Glutamatergic neuron (in vitro differentiated cells): ENCODE results near the gene HNRNPL. TPM values are rescaled to one million over a fixed set of nuclear protein-coding genes. Genes with fewer than 3 reads are reported as not detected.

Source experiments
- DNase-seq: peaks from one replicate; pipeline ENCODE4 v3.0.0; 2022
- H3K27ac Mint-ChIP-seq: one replicate; pipeline ENCODE4 v1.8.0; 2020; ENCODE audit warnings: mild to moderate bottlenecking, mixed read lengths, inconsistent platforms; ENCODE audit not compliant: unreplicated experiment
- H3K27me3 Mint-ChIP-seq: one replicate; pipeline ENCODE4 v1.8.0; 2020; ENCODE audit warnings: mild to moderate bottlenecking, moderate library complexity, mixed read lengths, inconsistent platforms; ENCODE audit not compliant: unreplicated experiment
- H3K36me3 Mint-ChIP-seq: one replicate; pipeline ENCODE4 v1.8.0; 2020; ENCODE audit warnings: mild to moderate bottlenecking, mixed read lengths, inconsistent platforms; ENCODE audit not compliant: unreplicated experiment
- H3K4me1 Mint-ChIP-seq: one replicate; pipeline ENCODE4 v1.8.0; 2020; ENCODE audit warnings: mild to moderate bottlenecking, low read depth, mixed read lengths, inconsistent platforms; ENCODE audit not compliant: unreplicated experiment
- H3K4me3 Mint-ChIP-seq: one replicate; pipeline ENCODE4 v1.8.0; 2020; ENCODE audit warnings: mild to moderate bottlenecking, mixed read lengths, inconsistent platforms; ENCODE audit not compliant: unreplicated experiment
- H3K9me3 Mint-ChIP-seq: one replicate; pipeline ENCODE4 v1.8.0; 2020; ENCODE audit warnings: mild to moderate bottlenecking, moderate library complexity, mixed read lengths, inconsistent platforms; ENCODE audit not compliant: unreplicated experiment
- total RNA-seq: library from RNA; stranded (reverse); fragmentation: NEBNext Ultra II Directional; extraction: Animal tissue kit (Norgen Biotek cat#: 25700); gene quantifications from one replicate; pipeline ENCODE4 v1.2.1, GENCODE V29; 2021; ENCODE audit not compliant: unreplicated experiment
- TF ChIP-seq, protein P1 (sequence below): fragments of 200-600 bp; sonication (generic); IDR thresholded peaks from one replicate; pipeline ENCODE4 v1.5.0; 2021; ENCODE audit not compliant: partially characterized antibody, unreplicated experiment

Gene HNRNPL
- total RNA-seq, 1 donor from 2014 or later = 371 TPM

DNA sequence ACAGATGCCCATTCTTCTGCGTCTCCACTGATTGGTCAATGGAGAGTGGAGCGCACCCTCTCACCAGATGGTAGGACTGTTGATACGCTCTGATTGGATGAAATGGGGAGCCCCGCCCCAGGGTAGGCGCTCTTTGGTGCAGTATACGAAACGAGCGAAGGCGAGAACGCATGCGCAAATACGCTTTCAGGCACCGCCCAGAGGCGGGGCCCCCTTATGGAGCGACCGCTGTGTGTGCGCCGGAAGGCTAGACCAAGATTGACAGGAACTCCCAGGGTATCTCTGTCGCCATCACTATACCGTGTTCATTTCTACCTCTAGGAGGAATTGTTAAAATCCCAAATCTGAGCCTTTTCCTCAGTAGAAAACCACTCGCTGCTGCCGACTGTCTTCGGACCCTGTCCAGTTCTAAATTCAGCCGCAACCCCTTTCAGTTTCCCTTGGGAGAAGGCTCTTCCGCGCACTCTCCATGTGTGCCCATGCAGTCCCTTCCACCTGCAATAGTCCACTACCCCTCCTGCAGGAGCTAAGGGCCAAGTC lies 720 bp upstream of the HNRNPL start:
- Mint-ChIP-seq H3K4me1 (peaks cover 12% of the 10 kb centered on the region), H3K27ac (peak overlapping the region; percentile 90)

DNA sequence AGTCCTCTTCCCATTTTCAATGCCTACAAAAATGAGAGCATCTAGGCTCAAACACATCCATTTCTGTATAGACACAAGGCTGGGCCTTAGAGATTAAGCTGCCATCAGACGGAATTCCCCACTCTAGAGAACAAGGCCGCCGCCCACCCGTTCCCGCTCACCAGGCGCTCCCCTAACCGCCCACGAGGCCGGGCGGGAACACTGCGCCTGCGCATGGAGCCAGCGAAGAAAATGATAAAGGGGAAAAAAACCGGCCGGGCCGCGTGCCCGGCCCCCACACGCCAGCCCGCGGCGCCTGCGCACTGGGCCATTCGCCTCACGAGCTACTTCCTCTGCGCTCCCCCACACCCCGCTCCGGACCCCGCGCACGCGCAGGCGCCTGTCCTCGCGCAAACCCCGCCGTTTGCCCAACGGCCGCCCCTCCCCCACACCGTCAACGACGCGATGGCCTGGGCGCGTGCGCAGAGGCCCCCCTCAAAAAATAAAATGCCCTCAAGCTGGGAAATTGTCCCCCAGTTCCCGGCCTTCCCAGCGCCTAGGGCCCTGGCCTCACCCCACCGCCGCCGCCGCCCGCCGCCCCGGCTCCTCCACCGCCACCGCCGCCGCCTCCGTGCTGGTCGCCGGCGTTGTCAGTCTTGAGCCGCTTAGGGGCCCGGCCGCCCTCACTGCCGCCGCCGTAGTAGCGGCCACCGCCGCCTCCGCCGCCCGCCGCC lies 483 bp downstream of the HNRNPL start:
- Mint-ChIP-seq H3K9me3 (peaks cover 24% of the 10 kb centered on the region), H3K27ac (peak overlapping the region; percentile 90), H3K4me3 (peak overlapping the region; percentile 95), H3K36me3 (peaks cover 2% of the 10 kb centered on the region), H3K4me1 (peaks cover 12% of the 10 kb centered on the region), H3K27me3 (peaks cover 26% of the 10 kb centered on the region)
- DNase-seq = peak; percentile 98
- TF ChIP-seq, protein P1, sequence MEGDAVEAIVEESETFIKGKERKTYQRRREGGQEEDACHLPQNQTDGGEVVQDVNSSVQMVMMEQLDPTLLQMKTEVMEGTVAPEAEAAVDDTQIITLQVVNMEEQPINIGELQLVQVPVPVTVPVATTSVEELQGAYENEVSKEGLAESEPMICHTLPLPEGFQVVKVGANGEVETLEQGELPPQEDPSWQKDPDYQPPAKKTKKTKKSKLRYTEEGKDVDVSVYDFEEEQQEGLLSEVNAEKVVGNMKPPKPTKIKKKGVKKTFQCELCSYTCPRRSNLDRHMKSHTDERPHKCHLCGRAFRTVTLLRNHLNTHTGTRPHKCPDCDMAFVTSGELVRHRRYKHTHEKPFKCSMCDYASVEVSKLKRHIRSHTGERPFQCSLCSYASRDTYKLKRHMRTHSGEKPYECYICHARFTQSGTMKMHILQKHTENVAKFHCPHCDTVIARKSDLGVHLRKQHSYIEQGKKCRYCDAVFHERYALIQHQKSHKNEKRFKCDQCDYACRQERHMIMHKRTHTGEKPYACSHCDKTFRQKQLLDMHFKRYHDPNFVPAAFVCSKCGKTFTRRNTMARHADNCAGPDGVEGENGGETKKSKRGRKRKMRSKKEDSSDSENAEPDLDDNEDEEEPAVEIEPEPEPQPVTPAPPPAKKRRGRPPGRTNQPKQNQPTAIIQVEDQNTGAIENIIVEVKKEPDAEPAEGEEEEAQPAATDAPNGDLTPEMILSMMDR = no peak

More for the DNA sequence above, 720 bp upstream of the HNRNPL start:
- TF ChIP-seq, protein P1 = no peak
- Mint-ChIP-seq H3K4me3 (peak overlapping the region; percentile 93), H3K9me3 (peaks cover 24% of the 10 kb centered on the region), H3K27me3 (peaks cover 24% of the 10 kb centered on the region), H3K36me3 (no peaks in the 10 kb centered on the region)
- peak; percentile 97 for DNase-seq

DNA sequence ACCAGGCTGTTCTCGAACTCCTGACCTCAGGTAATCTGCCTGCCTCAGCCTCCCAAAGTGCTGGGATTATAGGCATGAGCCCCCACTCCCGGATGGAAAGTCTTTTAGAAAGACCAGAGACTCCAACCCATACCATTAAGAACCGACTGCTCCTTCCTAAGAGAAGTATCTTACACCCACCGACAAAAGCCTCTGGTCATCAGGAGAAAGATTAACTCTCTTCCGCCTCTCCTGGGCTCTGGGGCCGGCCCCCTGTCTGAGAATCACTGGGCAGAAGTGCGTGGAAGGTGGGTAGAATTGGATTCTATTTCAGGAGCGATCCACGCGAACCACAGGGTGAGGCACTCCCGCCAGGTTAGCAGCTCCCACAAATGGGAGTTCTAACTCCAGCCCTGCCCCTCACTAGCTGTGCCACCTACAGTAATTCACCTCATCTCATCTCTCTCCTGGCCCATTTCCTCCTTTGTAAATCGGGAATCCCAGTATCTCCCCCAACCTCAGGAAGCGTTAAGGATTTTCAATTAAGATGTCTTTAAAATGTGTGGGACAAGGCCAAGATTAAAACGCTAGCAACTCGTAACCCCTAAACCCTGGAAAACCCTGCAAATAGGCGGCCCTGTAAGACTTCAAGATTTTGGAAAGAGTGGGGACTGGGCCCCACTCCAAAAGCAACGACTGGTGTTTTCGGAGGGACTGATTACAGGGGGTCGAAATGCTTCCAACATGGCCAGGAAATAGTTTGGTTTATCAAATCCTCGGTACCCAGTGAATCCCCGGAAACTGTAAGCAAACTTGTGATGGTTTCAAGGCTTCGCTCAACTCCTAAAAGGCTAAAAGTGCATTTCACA lies 1.3 kb downstream of the HNRNPL start:
- DNase-seq = no peak
- Mint-ChIP-seq H3K27me3 (peaks cover 23% of the 10 kb centered on the region), H3K4me3 (peak overlapping the region; percentile 95), H3K36me3 (peaks cover 4% of the 10 kb centered on the region), H3K4me1 (peaks cover 12% of the 10 kb centered on the region), H3K27ac (peak overlapping the region; percentile 77), H3K9me3 (peaks cover 27% of the 10 kb centered on the region)
- TF ChIP-seq, protein P1 = no peak

DNA sequence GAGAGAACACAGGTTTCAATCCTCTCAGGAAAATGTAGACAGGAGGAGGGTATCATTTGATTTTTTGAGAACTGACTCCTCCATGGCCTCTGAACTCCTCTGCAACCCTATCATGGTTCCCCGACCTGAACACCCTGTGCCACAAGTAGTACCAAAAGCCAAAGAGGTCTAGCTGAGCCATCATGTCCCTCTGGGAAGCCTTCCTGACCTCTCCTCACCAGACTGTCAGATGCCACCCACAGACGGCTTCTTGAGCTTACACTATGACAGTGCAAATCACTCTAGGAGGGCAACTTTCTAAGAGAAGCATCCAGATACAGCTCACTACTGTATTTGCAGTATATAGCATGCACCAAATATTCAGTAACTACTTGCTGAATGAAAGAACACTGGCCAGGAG lies 3.7 kb downstream of the HNRNPL start:
- Mint-ChIP-seq H3K9me3 (peaks cover 22% of the 10 kb centered on the region), H3K27ac (peak overlapping the region; percentile 22), H3K36me3 (peaks cover 4% of the 10 kb centered on the region), H3K27me3 (peaks cover 24% of the 10 kb centered on the region), H3K4me3 (no peak overlapping the region), H3K4me1 (peaks cover 7% of the 10 kb centered on the region)
- no peak for DNase-seq
- TF ChIP-seq, protein P1 = no peak
